ENCODE data around the gene LRR1. TPM values are rescaled to one million over a fixed set of nuclear protein-coding genes. Genes with fewer than 3 reads are reported as not detected.
A peak's percentile ranks its signal among the peaks of the same experiment; 100 is the strongest.

The LRR1 gene
- total and polyA plus RNA-seq, 9 of the 15 experiments (the other 6 are each of a cell fraction or from before 2014, with no cell fraction given) = 26.5 to 58.1 (median 31.8) TPM

GRCh38 chr14:49585803-49586672, 12.7 kb upstream of the LRR1 start, which contains the start of gene RPS29 (continued):
- no peak for TF ChIP-seq POLR3A (IDR thresholded peaks at IDR 0.05; ENCODE audit: borderline replicate concordance, extremely low read depth, insufficient read depth, insufficient read length)
- no peak for TF ChIP-seq STAT5B (CRISPR knock-in tag; IDR thresholded peaks at IDR 0.05)
- peak; percentile 78 for TF ChIP-seq MAX (CRISPR knock-in tag; IDR thresholded peaks at IDR 0.05)
- no peak for TF ChIP-seq ZBTB34 (CRISPR knock-in tag; IDR thresholded peaks at IDR 0.05)
- no peak for TF ChIP-seq RAD21 (CRISPR knock-in tag; conservative IDR thresholded peaks at IDR 0.05 in 1 of 2, IDR thresholded peaks at IDR 0.05 in 1 of 2)
- peak; percentile 91 for TF ChIP-seq POLR2AphosphoS5 (IDR thresholded peaks at IDR 0.05; ENCODE audit: control insufficient read depth, insufficient read depth, low read depth, low read length)
- TF ChIP-seq ATF3 (IDR thresholded peaks at IDR 0.05) = peak; percentile 100
- peak; percentile 100 for TF ChIP-seq ATF3 (CRISPR knock-in tag; conservative IDR thresholded peaks at IDR 0.05)
- peak; percentile 59 for TF ChIP-seq CHD1 (IDR thresholded peaks at IDR 0.05; ENCODE audit: low read length)
- no peak for TF ChIP-seq RAD51 (IDR thresholded peaks at IDR 0.05; ENCODE audit: borderline replicate concordance, low read depth)
- peak; percentile 24; the same call in 1 of the 2 replicates for TF ChIP-seq EGR1 (conservative IDR thresholded peaks at IDR 0.05)
- no peak for TF ChIP-seq SRF (CRISPR knock-in tag; IDR thresholded peaks at IDR 0.05)
- TF ChIP-seq ZNF586 (CRISPR knock-in tag; conservative IDR thresholded peaks at IDR 0.05) = no peak
- no peak for TF ChIP-seq ZNF780A (CRISPR knock-in tag; IDR thresholded peaks at IDR 0.05)
- TF ChIP-seq PURB (CRISPR knock-in tag; IDR thresholded peaks at IDR 0.05; ENCODE audit: low read depth) = no peak
- no peak; the same call in 1 of the 2 replicates for TF ChIP-seq ETV1 (tag; conservative IDR thresholded peaks at IDR 0.05; ENCODE audit: low read depth)
- no peak for TF ChIP-seq GABPB2 (CRISPR knock-in tag; conservative IDR thresholded peaks at IDR 0.05)
- TF ChIP-seq TGIF2 (CRISPR knock-in tag; IDR thresholded peaks at IDR 0.05) = no peak
- TF ChIP-seq ZNF79 (CRISPR knock-in tag; IDR thresholded peaks at IDR 0.05; ENCODE audit: low read depth) = no peak
- no peak for TF ChIP-seq CREB5 (CRISPR knock-in tag; IDR thresholded peaks at IDR 0.05)
- no peak for TF ChIP-seq POLR3G (IDR thresholded peaks at IDR 0.05; ENCODE audit: extremely low read depth, insufficient read length, insufficient replicate concordance)
- TF ChIP-seq ETS1 (conservative IDR thresholded peaks at IDR 0.05; ENCODE audit: control insufficient read depth, low read depth, low read length) = no peak

Measured in K562 (cell line).